OCI-LY1 (cell line): ENCODE measurements around the gene ARFGAP3.

ENCODE experiments used
- H2AFZ ChIP-seq: fragments of 200-600 bp; sonication (generic), shearing (Covaris generic); 2 replicates; pipeline ENCODE4 v1.6.0; 2014; ENCODE audit warnings: antibody characterized with exemption, mild to moderate bottlenecking, low read length
- H3F3A ChIP-seq: fragments of 200-600 bp; sonication (generic), shearing (Covaris generic); 2 replicates; pipeline ENCODE4 v1.6.0; 2014; ENCODE audit warnings: mild to moderate bottlenecking, antibody characterized with exemption, low read length, moderate library complexity; ENCODE audit not compliant: insufficient read depth
- H3K27ac ChIP-seq: fragments of 200-600 bp; sonication (generic); 2 replicates; pipeline ENCODE4 v1.5.1; 2014; ENCODE audit warnings: low read length, mixed run types, mild to moderate bottlenecking, low read depth; ENCODE audit not compliant: poor library complexity, severe bottlenecking
- H3K27me3 ChIP-seq: fragments of 200-600 bp; sonication (generic); 2 replicates; pipeline ENCODE4 v1.6.0; 2014; ENCODE audit warnings: antibody characterized with exemption, mild to moderate bottlenecking, low read length, moderate library complexity; ENCODE audit not compliant: insufficient read depth
- H3K36me3 ChIP-seq: fragments of 200-600 bp; sonication (generic); 2 replicates; pipeline ENCODE4 v1.6.1; 2014; ENCODE audit warnings: mild to moderate bottlenecking, antibody characterized with exemption, low read length, moderate library complexity, mixed read lengths; ENCODE audit not compliant: insufficient read depth
- H3K4me1 ChIP-seq: fragments of 200-600 bp; sonication (generic); 2 replicates; pipeline ENCODE4 v1.5.1; 2014; ENCODE audit warnings: mild to moderate bottlenecking, low read length, moderate library complexity; ENCODE audit not compliant: insufficient read depth, severe bottlenecking
- H3K4me2 ChIP-seq: fragments of 200-600 bp; sonication (generic), shearing (Covaris generic); 2 replicates; pipeline ENCODE4 v1.6.1; 2014; ENCODE audit warnings: low read length
- H3K4me3 ChIP-seq: fragments of 200-600 bp; sonication (generic); 2 replicates; pipeline ENCODE4 v1.5.1; 2014; ENCODE audit warnings: low read length, low read depth, mild to moderate bottlenecking, mixed read lengths; ENCODE audit not compliant: poor library complexity, severe bottlenecking
- H3K79me2 ChIP-seq: fragments of 200-600 bp; shearing (Covaris generic); 2 replicates; pipeline ENCODE4 v1.6.1; 2016; ENCODE audit warnings: mixed run types, low read length, mixed read lengths; ENCODE audit not compliant: insufficient read depth
- H3K9ac ChIP-seq: fragments of 200-600 bp; sonication (generic), shearing (Covaris generic); 2 replicates; pipeline ENCODE4 v1.6.1; 2014; ENCODE audit warnings: mild to moderate bottlenecking, low read length, mixed read lengths
- H3K9me2 ChIP-seq: fragments of 200-600 bp; sonication (generic), shearing (Covaris generic); 2 replicates; pipeline ENCODE4 v1.6.1; 2014; ENCODE audit warnings: low read depth, mild to moderate bottlenecking, low read length, mixed read lengths
- H3K9me3 ChIP-seq: fragments of 200-600 bp; shearing (Covaris generic); 2 replicates; pipeline ENCODE4 v1.6.1; 2014; ENCODE audit warnings: low read length, mixed read lengths
- H4K20me1 ChIP-seq: fragments of 200-600 bp; sonication (generic), shearing (Covaris generic); 2 replicates; pipeline ENCODE4 v1.6.0; 2016; ENCODE audit warnings: mild to moderate bottlenecking, low read length; ENCODE audit not compliant: insufficient read depth
- EZH2 ChIP-seq: fragments of 200-600 bp; sonication (generic), shearing (Covaris generic); IDR thresholded peaks from 2 replicates; pipeline ENCODE4 v1.8.0; 2017; ENCODE audit warnings: borderline replicate concordance, mixed run types, mild to moderate bottlenecking, antibody characterized with exemption, low read length, moderate library complexity, mixed read lengths
- TF ChIP-seq, protein P1 (sequence below): fragments of 200-600 bp; sonication (generic), shearing (Covaris generic); IDR thresholded peaks from 2 replicates; pipeline ENCODE4 v1.5.1; 2017; ENCODE audit warnings: mild to moderate bottlenecking, antibody characterized with exemption, low read length, moderate library complexity, mixed read lengths

Gene ARFGAP3

DNA sequence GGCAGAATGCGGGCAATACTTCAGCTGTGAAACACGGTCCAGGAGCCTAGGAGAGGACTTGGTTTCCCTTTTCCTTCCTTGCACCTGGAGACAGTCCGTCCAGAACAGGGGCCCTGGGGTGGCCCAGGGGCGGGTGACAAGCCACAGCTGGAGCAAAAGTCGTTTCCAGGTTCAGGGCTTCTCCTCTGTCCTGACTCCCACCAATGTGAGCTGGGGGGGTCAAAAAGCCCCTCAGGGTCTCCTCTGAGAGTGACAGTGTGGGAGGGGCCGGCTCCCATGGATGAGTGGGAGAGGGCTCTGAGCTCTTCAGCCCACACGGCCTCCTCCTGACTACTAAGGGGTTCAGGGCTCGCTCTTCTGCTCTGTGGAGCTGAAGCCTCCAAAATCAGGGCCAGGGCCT lies 20.1 kb upstream of the ARFGAP3 start:
- Histone ChIP-seq H3K36me3 (peaks cover 8% of the 10 kb centered on the region; the same call in 1 of the 2 replicates), H3K27me3 (no peaks in the 10 kb centered on the region)

DNA sequence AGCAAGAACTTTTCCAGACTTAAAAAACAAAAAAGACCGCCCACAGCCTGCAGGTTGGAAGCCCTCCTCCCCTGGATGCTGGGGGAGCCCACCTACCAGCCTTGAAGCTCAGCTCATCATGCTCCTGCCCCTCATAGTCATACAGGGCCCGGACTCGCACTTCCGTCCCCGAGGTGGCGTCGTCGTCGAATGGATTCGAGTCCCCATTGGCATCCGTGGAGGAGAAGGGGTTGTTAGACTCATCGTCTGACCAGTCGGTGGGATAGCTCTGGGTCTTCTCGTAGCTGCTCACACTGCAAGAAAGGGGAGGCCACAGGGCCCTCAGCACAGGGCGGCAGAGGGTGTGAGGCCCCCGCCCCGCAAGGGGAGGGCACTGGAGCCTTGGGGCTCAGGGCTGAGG lies 19.0 kb upstream of the ARFGAP3 start:
- H3F3A ChIP-seq: no peaks in the 10 kb centered on the region
- H3K9me2 ChIP-seq: no peaks in the 10 kb centered on the region
- H3K4me1 ChIP-seq: no peaks in the 10 kb centered on the region
- no peaks in the 10 kb centered on the region for H3K9me3 ChIP-seq
- H3K27me3 ChIP-seq: no peaks in the 10 kb centered on the region
- no peaks in the 10 kb centered on the region for H4K20me1 ChIP-seq
- no peaks in the 10 kb centered on the region for H3K79me2 ChIP-seq
- H3K4me2 ChIP-seq: no peak overlapping the region
- no peak overlapping the region for H2AFZ ChIP-seq
- no peak for TF ChIP-seq EZH2
- TF ChIP-seq, protein P1, sequence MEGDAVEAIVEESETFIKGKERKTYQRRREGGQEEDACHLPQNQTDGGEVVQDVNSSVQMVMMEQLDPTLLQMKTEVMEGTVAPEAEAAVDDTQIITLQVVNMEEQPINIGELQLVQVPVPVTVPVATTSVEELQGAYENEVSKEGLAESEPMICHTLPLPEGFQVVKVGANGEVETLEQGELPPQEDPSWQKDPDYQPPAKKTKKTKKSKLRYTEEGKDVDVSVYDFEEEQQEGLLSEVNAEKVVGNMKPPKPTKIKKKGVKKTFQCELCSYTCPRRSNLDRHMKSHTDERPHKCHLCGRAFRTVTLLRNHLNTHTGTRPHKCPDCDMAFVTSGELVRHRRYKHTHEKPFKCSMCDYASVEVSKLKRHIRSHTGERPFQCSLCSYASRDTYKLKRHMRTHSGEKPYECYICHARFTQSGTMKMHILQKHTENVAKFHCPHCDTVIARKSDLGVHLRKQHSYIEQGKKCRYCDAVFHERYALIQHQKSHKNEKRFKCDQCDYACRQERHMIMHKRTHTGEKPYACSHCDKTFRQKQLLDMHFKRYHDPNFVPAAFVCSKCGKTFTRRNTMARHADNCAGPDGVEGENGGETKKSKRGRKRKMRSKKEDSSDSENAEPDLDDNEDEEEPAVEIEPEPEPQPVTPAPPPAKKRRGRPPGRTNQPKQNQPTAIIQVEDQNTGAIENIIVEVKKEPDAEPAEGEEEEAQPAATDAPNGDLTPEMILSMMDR: no peak
- peaks cover 8% of the 10 kb centered on the region; the same call in 1 of the 2 replicates for H3K36me3 ChIP-seq
- H3K27ac ChIP-seq: no peak overlapping the region
- H3K9ac ChIP-seq: no peak overlapping the region
- no peak overlapping the region for H3K4me3 ChIP-seq

More for the DNA sequence above, 20.1 kb upstream of the ARFGAP3 start:
- Histone ChIP-seq H4K20me1 (no peaks in the 10 kb centered on the region), H3K9me3 (no peaks in the 10 kb centered on the region), H3F3A (no peaks in the 10 kb centered on the region), H3K27ac (no peak overlapping the region), H3K4me2 (no peak overlapping the region), H3K79me2 (no peaks in the 10 kb centered on the region), H3K9me2 (no peaks in the 10 kb centered on the region), H3K4me3 (no peak overlapping the region), H3K9ac (no peak overlapping the region), H3K4me1 (peaks cover 4% of the 10 kb centered on the region), H2AFZ (no peak overlapping the region)
- TF ChIP-seq, protein P1: no peak
- no peak for TF ChIP-seq EZH2

DNA sequence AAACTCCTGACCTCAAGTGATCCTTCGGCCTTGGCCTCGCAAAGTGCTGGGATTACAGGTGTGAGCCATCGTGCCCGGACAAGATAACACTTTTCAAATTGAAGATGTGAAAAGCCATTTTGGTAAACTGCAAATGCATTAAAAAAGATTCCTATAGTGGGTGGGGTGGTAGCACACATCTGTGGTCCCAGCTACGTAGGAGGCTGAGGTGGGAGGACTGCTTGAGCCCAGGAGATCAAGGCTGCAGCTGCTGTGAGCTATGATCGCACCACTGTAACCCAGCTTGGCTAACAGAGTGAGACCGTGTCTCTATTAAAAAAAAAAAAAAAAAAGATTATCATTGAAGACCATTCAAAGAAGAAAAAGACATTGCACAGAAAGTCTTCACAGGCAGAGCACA lies 16.9 kb upstream of the ARFGAP3 start:
- TF ChIP-seq, protein P1: no peak
- no peak for TF ChIP-seq EZH2
- Histone ChIP-seq H3K27me3 (no peaks in the 10 kb centered on the region), H3K9me2 (no peaks in the 10 kb centered on the region), H3F3A (no peaks in the 10 kb centered on the region), H2AFZ (no peak overlapping the region), H3K9ac (no peak overlapping the region), H3K27ac (no peak overlapping the region), H3K79me2 (no peaks in the 10 kb centered on the region), H4K20me1 (no peaks in the 10 kb centered on the region), H3K4me2 (no peak overlapping the region), H3K36me3 (peaks cover 8% of the 10 kb centered on the region; the same call in 1 of the 2 replicates), H3K4me1 (no peaks in the 10 kb centered on the region), H3K9me3 (no peaks in the 10 kb centered on the region), H3K4me3 (no peak overlapping the region)
